ENCODE measurements around the gene C10orf105. TPM values are rescaled to one million over a fixed set of nuclear protein-coding genes. Genes with fewer than 3 reads are reported as not detected.

Gene C10orf105
- total RNA-seq, 1 experiment from 2014 or later, result not detected

DNA sequence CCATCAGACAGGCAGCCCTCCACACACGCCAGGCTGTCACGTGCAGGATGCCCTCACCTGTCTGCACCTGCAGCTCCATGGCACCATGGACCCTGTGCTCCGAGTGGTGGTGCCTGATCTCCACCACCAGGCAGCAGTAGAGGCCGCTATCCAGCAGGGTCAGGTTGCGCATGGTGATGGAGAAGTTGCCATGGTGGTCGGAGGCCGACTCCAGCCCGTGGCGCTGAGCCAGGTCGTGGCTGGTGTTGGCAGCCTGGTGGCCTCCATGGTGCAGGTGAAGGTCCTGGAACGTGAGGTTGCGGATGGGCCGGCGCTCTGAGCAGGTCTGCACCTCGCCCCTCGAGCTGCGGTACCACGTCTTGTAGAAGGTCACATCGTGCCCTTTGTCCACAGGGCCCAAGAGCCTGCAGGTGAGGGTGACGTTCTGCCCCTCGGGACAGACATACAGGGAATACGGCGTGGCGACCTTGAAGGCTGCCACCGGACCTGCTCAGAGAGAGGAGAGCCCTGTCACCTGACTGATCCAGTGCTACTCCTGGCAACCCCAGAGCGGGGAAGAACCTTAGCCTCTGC, 42.0 kb upstream of the C10orf105 start:
- no peaks in the 10 kb centered on the region for H3K9me3 Mint-ChIP-seq (ENCODE audit: low read depth, unreplicated experiment)
- CTCF ChIA-PET, result interaction anchor here (0.6 kb wide), 1 partner anchor 570 kb away, joined by 3 read pairs; no protein-coding TSS in a partner anchor
- H3K4me1 Mint-ChIP-seq (ENCODE audit: low read depth, unreplicated experiment), result peaks cover 53% of the 10 kb centered on the region
- no peak overlapping the region for H3K4me3 Mint-ChIP-seq (ENCODE audit: low read depth, unreplicated experiment)
- no peaks in the 10 kb centered on the region for H3K27me3 Mint-ChIP-seq (ENCODE audit: unreplicated experiment)
- intact Hi-C loops (cut with micrococcal nuclease; ENCODE audit: unreplicated experiment), result no loop called here
- no peak overlapping the region for H3K27ac Mint-ChIP-seq (ENCODE audit: unreplicated experiment)
- TF ChIP-seq, protein P1, sequence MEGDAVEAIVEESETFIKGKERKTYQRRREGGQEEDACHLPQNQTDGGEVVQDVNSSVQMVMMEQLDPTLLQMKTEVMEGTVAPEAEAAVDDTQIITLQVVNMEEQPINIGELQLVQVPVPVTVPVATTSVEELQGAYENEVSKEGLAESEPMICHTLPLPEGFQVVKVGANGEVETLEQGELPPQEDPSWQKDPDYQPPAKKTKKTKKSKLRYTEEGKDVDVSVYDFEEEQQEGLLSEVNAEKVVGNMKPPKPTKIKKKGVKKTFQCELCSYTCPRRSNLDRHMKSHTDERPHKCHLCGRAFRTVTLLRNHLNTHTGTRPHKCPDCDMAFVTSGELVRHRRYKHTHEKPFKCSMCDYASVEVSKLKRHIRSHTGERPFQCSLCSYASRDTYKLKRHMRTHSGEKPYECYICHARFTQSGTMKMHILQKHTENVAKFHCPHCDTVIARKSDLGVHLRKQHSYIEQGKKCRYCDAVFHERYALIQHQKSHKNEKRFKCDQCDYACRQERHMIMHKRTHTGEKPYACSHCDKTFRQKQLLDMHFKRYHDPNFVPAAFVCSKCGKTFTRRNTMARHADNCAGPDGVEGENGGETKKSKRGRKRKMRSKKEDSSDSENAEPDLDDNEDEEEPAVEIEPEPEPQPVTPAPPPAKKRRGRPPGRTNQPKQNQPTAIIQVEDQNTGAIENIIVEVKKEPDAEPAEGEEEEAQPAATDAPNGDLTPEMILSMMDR (IDR thresholded peaks at IDR 0.05; ENCODE audit: unreplicated experiment), result no peak
- DNase-seq, result no peak
- H3K36me3 Mint-ChIP-seq (ENCODE audit: insufficient read depth, unreplicated experiment), result peaks cover 3% of the 10 kb centered on the region
- BruUV-seq (replicated peaks), result no TSS peak

DNA sequence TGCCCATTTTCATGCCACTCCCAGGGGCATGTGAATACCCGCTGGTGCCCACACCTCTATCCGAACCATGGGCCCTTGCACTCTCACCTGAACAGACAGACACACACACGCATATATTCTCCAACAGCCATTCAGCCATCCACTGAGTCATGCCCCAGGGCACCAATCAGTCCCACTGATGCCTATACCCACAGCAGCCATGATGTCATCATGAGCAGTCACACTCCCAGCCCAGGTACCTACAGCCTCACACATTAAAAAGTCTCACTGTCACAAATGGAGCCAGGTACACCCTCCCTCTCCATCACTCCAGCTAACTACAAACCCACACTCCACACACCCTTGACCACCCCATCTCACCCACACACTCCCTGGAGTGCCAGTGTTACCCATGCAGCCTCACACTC, 41.5 kb upstream of the C10orf105 start:
- no peak overlapping the region for H3K4me3 Mint-ChIP-seq (ENCODE audit: low read depth, unreplicated experiment)
- BruUV-seq (replicated peaks), result no TSS peak
- TF ChIP-seq, protein P1 (IDR thresholded peaks at IDR 0.05; ENCODE audit: unreplicated experiment), result no peak
- H3K27ac Mint-ChIP-seq (ENCODE audit: unreplicated experiment), result no peak overlapping the region
- CTCF ChIA-PET, result no interaction called here
- no peaks in the 10 kb centered on the region for H3K9me3 Mint-ChIP-seq (ENCODE audit: low read depth, unreplicated experiment)
- no peaks in the 10 kb centered on the region for H3K27me3 Mint-ChIP-seq (ENCODE audit: unreplicated experiment)
- intact Hi-C loops (cut with micrococcal nuclease; ENCODE audit: unreplicated experiment), result no loop called here
- no peaks in the 10 kb centered on the region for H3K36me3 Mint-ChIP-seq (ENCODE audit: insufficient read depth, unreplicated experiment)
- no peak for DNase-seq
- peaks cover 48% of the 10 kb centered on the region for H3K4me1 Mint-ChIP-seq (ENCODE audit: low read depth, unreplicated experiment)

DNA sequence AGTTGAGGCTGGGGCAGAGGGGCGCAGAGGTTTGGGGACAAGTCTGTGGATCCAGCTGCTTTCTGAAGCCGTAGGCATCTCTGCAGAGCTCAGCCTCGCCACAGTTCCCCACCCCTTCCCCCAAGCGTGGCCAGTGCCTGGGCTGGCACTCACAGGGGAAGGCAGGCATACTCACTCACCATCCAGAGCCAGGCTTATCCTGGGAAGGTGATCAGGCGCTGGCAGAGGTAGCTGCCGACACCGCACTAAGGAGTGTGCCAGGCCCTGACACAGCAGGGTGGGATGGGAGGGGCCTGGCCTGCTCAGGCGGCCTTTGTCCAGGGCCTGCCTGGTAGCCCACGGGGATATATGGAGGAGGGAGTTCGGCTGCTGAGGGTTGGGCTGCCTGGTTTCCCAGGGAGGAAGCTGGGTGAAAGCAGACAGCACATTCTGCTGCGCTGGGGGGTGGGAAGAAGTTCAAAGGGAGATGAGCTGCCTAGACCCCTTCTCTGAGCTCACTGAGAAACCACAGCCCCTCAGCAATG, 37.9 kb upstream of the C10orf105 start:
- CTCF ChIA-PET, result interaction anchor here (1.0 to 1.5 kb wide), 2 partner anchors 9 to 20 kb away, joined by 3 to 5 read pairs; no protein-coding TSS in a partner anchor
- DNase-seq, result no peak
- peaks cover 22% of the 10 kb centered on the region for H3K4me1 Mint-ChIP-seq (ENCODE audit: low read depth, unreplicated experiment)
- intact Hi-C loops (cut with micrococcal nuclease; ENCODE audit: unreplicated experiment), result no loop called here
- peaks cover 4% of the 10 kb centered on the region for H3K36me3 Mint-ChIP-seq (ENCODE audit: insufficient read depth, unreplicated experiment)
- TF ChIP-seq, protein P1 (IDR thresholded peaks at IDR 0.05; ENCODE audit: unreplicated experiment), result no peak
- no peaks in the 10 kb centered on the region for H3K27me3 Mint-ChIP-seq (ENCODE audit: unreplicated experiment)
- no TSS peak for BruUV-seq (replicated peaks)
- no peaks in the 10 kb centered on the region for H3K9me3 Mint-ChIP-seq (ENCODE audit: low read depth, unreplicated experiment)
- no peak overlapping the region for H3K4me3 Mint-ChIP-seq (ENCODE audit: low read depth, unreplicated experiment)
- no peak overlapping the region for H3K27ac Mint-ChIP-seq (ENCODE audit: unreplicated experiment)

DNA sequence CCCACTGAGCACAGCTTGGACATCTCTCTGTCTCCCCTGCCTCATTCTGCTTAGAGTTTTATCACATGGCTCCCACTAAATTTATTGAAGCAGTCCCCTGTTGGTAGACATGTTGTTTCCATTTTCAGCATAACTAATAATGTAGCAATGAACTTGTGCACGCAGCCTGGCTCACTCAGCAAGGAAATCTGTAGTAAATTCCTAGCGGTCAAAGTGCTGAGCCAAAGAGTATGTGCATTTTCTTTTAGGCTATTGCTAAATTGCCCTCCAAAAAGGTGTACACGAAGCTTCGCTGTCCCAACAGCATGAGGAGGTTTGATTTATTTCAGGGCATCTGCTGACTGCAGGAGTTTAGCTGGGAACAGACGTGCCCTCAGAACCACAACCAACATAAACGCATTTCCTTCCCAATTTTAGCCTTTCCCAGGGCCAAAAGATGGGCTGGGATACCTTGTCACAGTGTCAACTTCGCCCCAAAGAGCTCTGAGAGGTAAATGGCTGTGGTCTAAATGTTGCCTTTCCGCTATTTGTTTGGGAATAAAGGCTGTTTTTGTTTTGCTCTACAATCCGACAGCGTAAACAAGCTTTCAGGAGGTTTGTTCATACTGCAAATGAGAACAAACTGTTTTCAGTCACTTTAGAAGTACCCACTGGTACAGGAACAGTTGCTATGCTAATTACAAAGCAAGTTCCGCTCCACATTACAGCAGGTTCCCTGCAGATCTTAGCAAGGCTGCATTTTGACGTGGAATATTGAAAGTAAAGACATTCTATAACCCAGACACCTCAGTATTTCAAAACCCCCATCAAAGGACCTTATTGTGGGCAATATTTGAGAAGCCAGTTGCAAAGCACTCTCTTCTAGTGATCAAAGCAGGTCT, 37.0 kb upstream of the C10orf105 start:
- intact Hi-C loops (cut with micrococcal nuclease; ENCODE audit: unreplicated experiment), result no loop called here
- CTCF ChIA-PET, result interaction anchor here (1.0 kb wide), 1 partner anchor 19 kb away, joined by 5 read pairs; no protein-coding TSS in a partner anchor
- peaks cover 15% of the 10 kb centered on the region for H3K4me1 Mint-ChIP-seq (ENCODE audit: low read depth, unreplicated experiment)
- H3K36me3 Mint-ChIP-seq (ENCODE audit: insufficient read depth, unreplicated experiment), result peaks cover 5% of the 10 kb centered on the region
- no peaks in the 10 kb centered on the region for H3K27me3 Mint-ChIP-seq (ENCODE audit: unreplicated experiment)
- no peak overlapping the region for H3K27ac Mint-ChIP-seq (ENCODE audit: unreplicated experiment)
- no peak overlapping the region for H3K4me3 Mint-ChIP-seq (ENCODE audit: low read depth, unreplicated experiment)
- no TSS peak for BruUV-seq (replicated peaks)
- TF ChIP-seq, protein P1 (IDR thresholded peaks at IDR 0.05; ENCODE audit: unreplicated experiment), result no peak
- DNase-seq, result no peak
- no peaks in the 10 kb centered on the region for H3K9me3 Mint-ChIP-seq (ENCODE audit: low read depth, unreplicated experiment)

All from Calu3 (cell line).